Hepatocyte (in vitro differentiated cells): ENCODE results near the gene IRAK1.

Experiments used
- EZH2 ChIP-seq: fragments of 200-600 bp; sonication (generic); IDR thresholded peaks from 2 replicates; pipeline ENCODE4 v1.6.1; 2016; ENCODE audit warnings: antibody characterized with exemption, mild to moderate bottlenecking, borderline replicate concordance
- TF ChIP-seq, protein P1 (sequence below): fragments of 200-600 bp; sonication (generic); IDR thresholded peaks from 2 replicates; pipeline ENCODE4 v1.5.1; 2016; ENCODE audit warnings: antibody characterized with exemption, mild to moderate bottlenecking; ENCODE audit not compliant: poor library complexity

DNA sequence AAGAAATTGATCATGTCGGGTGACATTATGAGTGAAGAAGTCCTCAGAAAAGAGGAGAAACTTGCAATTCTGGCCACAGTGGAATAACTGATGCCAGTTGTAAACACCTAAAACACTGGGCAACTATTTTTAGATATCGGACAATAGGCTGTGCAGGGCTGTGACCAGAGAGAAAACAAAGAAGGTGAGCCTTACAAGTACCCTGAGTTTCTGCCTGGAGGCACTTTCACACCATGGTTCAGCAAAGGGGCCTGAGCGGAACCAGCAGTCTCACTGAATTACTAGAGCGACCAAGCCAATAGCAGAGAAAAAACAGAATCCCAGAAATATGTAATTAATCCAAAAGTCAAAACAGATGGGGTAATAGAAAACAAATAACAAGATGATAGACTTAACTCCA, 11.2 kb downstream of the IRAK1 start:
- TF ChIP-seq, protein P1, sequence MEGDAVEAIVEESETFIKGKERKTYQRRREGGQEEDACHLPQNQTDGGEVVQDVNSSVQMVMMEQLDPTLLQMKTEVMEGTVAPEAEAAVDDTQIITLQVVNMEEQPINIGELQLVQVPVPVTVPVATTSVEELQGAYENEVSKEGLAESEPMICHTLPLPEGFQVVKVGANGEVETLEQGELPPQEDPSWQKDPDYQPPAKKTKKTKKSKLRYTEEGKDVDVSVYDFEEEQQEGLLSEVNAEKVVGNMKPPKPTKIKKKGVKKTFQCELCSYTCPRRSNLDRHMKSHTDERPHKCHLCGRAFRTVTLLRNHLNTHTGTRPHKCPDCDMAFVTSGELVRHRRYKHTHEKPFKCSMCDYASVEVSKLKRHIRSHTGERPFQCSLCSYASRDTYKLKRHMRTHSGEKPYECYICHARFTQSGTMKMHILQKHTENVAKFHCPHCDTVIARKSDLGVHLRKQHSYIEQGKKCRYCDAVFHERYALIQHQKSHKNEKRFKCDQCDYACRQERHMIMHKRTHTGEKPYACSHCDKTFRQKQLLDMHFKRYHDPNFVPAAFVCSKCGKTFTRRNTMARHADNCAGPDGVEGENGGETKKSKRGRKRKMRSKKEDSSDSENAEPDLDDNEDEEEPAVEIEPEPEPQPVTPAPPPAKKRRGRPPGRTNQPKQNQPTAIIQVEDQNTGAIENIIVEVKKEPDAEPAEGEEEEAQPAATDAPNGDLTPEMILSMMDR: no peak
- no peak for TF ChIP-seq EZH2
